Gastrocnemius medialis (tissue), 4 donors: ENCODE data around the gene SBF1.
"Not testable (repeated sequence)": the region's sequence is repeated elsewhere in the genome, so short reads cannot be mapped to it uniquely, and the experiment has no call there.

ENCODE experiments used
- CTCF ChIP-seq, 5 experiments: fragments of 450-650 bp in 3 of 5; fragments of 200-600 bp in 2 of 5; sonication (generic) in 2 of 5; IDR thresholded peaks in 4 of 5; conservative IDR thresholded peaks in 1 of 5; 1 replicate in 4 of 5; 2 replicates in 1 of 5; pipeline ENCODE4 v1.5.1; 2016 to 2019; ENCODE audit warnings: antibody characterized with exemption in 5 of 5, mild to moderate bottlenecking in 3 of 5, moderate library complexity in 3 of 5
- POLR2A ChIP-seq, 2 donors: fragments of 450-650 bp; IDR thresholded peaks; one replicate each; pipeline ENCODE4 v1.6.1; 2017; ENCODE audit warnings: antibody characterized with exemption in 2 of 2, mild to moderate bottlenecking in 2 of 2, moderate library complexity in 2 of 2

- not testable (repeated sequence) for TF ChIP-seq CTCF (IDR thresholded peaks at IDR 0.05 in 4 of 5, conservative IDR thresholded peaks at IDR 0.05 in 1 of 5); POLR2A (IDR thresholded peaks at IDR 0.05)
Observed at GRCh38 chr22:50408954-50409353, 65.9 kb downstream of the SBF1 start.
